ENCODE data around the gene SLC16A12. TPM values are rescaled to one million over a fixed set of nuclear protein-coding genes. Genes with fewer than 3 reads are reported as not detected.
"Not testable (repeated sequence)": the region's sequence is repeated elsewhere in the genome, so short reads cannot be mapped to it uniquely, and the experiment has no call there.

SLC16A12 gene
- total RNA-seq, 1 experiment from 2014 or later: 0.08 TPM

GRCh38 chr10:89549510-89549909 is 14.1 kb upstream of the SLC16A12 start:
- DNase-seq (ENCODE audit: low spot score): no peak

GRCh38 chr10:89548673-89549072 is 13.3 kb upstream of the SLC16A12 start:
- no peak for DNase-seq (ENCODE audit: low spot score)

DNA sequence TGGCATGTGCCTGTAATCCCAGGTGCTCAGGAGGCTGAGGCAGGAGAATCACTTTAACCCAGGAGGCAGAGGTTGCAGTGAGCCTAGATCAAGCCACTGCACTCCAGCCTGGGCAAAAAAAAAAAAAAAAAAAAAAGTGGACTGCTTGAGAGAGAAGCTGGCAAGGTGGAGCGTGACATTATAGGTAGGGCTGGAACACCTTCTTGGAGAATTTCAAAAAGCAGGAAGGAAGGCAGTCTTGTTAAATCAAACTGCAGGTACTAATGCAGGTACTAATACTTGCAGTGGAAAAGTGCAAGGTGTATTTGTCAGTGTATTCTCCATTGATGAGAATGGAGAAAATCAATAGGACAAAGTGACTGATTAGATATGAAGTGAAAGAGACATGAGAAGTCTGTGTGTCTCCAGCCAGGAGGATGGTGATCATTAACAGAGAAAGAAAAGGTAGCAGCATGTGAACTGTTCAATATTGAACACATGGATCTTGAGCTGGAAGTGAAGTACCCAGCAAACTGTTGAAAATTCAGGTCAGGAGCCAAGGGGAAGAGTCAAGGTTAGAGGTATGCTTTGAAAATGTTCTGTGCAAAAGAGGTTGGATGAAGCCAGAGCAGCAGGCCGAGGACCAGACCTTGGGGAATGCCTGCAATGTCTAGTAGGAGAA is 12.6 kb upstream of the SLC16A12 start:
- DNase-seq (ENCODE audit: low spot score): no peak

- not testable (repeated sequence) for DNase-seq (ENCODE audit: low spot score)
Observed at GRCh38 chr10:89546651-89547050, 11.3 kb upstream of the SLC16A12 start.

- no peak for DNase-seq (ENCODE audit: low spot score)
Observed at GRCh38 chr10:89543841-89544240, 8.4 kb upstream of the SLC16A12 start.

DNA sequence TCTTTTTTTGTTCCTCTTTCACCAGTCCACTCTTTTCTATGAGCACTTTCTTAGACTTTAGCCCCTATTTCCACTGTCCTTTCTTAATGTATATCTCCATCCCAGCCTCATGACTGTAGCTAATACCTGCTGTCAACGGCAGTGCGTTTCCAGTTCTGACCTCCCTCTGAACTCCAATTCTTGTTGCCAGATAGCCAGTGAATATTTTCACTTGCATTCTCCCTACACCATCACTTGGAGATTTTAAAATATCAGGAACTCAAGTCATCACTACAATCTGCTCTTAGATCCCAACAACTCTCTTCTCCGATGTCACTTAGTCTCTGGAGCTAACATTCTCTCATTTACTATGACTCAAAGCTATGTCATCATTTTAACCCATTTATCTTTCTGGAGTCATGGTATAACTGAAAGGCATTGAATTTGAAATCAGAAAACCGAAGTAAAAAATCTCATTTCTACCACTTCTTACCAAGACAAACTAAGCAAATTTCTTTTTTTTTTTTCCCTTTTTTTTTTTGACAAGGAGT is 5.1 kb upstream of the SLC16A12 start:
- DNase-seq (ENCODE audit: low spot score): no peak

- DNase-seq (ENCODE audit: low spot score): no peak
Observed at GRCh38 chr10:89537364-89537763, 2.0 kb upstream of the SLC16A12 start.

DNA sequence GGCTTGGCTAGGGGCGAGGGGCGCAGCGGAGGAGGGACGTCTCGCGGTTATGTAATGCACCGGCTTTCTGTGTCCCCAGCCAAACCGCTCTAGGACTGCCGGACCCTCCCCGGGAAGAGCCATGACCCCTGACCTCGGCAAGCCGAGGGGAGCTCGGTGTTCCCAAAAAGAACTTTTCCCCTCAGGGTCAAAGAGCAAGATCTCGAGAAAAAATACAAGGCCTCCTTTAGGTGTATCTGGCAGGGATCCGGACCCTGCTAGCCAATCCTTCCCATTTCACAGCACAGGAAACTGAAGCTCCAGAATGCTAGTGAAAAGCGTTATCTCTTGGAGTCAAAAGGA is 590 bp upstream of the SLC16A12 start:
- DNase-seq (ENCODE audit: low spot score): no peak

DNA sequence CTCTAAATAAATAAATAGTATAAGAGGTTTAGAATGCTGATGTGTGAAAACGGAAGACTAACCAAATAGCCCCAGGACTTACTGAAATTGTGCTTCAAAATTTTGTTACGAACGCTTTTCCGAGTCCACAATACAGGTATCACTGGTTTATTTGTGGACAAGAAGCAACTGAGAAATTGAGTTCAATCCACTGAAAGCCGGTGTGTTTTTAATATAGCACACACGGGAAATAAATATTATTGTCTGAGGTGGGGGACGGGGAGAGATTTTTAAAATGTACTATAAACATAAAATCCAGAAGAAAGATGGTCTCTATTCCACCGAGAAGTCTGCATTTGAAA is 598 bp downstream of the SLC16A12 start:
- DNase-seq (ENCODE audit: low spot score): no peak

GRCh38 chr10:89532476-89532875 is 2.9 kb downstream of the SLC16A12 start:
- DNase-seq (ENCODE audit: low spot score): no peak

GRCh38 chr10:89531359-89531758 is 4.0 kb downstream of the SLC16A12 start:
- no peak for DNase-seq (ENCODE audit: low spot score)

GRCh38 chr10:89529711-89530110 is 5.7 kb downstream of the SLC16A12 start:
- DNase-seq (ENCODE audit: low spot score): not testable (repeated sequence)

DNA sequence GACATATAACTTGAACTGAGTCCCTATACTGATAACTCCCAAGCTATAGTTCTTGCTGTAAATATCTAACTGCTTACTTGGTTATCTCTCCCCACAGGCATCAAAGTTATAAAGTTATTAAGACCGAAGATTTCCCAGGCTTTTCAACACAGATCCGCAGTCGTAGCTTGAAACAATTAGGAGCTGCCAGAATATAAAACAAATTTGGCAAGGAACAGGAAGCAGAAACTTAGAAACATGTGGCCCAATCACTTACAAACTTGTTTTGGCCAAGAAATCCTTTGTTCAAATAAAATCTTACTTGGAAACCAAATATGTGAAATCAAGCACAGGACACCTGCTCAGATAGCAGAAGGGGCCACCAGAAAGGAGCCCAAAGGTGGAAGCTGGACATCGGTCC is 9.0 kb downstream of the SLC16A12 start:
- DNase-seq (ENCODE audit: low spot score): no peak

- DNase-seq (ENCODE audit: low spot score): no peak
Observed at GRCh38 chr10:89525556-89525955, 9.8 kb downstream of the SLC16A12 start.

DNA sequence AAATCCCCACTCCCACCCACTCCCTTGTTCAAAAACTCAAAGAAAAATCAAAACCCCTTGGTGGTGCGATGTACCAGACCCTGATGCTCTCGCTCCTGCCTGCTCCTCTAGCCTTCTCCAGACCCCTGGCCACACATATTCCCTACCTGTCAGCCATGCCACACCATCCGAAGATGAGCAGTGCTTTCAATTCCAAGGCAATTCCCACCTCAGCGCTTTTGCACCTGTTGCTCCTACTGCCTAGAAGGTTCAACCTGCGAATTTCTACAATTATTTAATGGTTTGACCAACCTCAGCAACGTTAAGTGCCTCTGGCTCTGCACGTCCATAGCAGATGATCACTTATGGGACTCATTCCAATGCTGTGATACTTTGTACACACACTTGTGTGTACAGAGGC is 11.1 kb downstream of the SLC16A12 start:
- DNase-seq (ENCODE audit: low spot score): no peak

GRCh38 chr10:89523274-89523673 is 12.1 kb downstream of the SLC16A12 start:
- no peak for DNase-seq (ENCODE audit: low spot score)

DNA sequence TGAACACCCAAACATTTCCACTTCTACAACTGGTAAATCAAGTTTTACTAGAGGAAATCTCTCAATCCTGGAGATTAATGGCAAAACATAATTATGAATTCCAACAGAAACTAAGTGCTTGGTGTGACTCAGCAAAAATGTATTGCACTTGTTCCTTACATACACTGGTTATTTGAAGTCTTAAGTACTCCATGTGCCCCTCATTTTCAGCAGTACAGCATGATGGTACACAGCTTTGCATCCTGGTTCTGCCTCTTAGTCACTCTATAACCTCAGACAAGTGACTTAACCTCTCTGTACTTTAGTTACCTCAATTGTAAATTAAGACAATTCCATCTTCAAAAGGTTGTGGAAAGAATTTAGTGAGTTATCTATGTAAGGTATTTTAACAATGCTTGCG is 12.9 kb downstream of the SLC16A12 start:
- no peak for DNase-seq (ENCODE audit: low spot score)

DNA sequence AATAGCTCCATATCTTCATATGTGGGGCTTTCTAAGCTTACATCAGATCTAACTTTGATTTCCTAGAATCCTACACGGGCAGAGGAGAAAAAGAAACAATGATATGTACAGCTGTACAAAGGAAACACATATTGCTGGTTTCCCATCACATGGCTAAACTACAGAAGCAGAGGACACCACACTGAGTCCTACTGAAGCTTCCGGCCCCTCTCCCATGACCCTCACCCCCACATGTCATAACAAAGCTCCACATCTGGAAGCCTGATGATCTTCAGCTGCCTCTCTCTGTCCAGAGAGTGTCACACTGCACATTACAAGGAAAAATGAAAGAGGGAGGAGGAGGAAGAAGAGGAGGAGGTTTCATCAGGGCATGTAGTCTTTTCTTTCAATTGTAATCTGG is 14.0 kb downstream of the SLC16A12 start:
- DNase-seq (ENCODE audit: low spot score): no peak

GRCh38 chr10:89520706-89521105 is 14.7 kb downstream of the SLC16A12 start:
- no peak for DNase-seq (ENCODE audit: low spot score)

DNA sequence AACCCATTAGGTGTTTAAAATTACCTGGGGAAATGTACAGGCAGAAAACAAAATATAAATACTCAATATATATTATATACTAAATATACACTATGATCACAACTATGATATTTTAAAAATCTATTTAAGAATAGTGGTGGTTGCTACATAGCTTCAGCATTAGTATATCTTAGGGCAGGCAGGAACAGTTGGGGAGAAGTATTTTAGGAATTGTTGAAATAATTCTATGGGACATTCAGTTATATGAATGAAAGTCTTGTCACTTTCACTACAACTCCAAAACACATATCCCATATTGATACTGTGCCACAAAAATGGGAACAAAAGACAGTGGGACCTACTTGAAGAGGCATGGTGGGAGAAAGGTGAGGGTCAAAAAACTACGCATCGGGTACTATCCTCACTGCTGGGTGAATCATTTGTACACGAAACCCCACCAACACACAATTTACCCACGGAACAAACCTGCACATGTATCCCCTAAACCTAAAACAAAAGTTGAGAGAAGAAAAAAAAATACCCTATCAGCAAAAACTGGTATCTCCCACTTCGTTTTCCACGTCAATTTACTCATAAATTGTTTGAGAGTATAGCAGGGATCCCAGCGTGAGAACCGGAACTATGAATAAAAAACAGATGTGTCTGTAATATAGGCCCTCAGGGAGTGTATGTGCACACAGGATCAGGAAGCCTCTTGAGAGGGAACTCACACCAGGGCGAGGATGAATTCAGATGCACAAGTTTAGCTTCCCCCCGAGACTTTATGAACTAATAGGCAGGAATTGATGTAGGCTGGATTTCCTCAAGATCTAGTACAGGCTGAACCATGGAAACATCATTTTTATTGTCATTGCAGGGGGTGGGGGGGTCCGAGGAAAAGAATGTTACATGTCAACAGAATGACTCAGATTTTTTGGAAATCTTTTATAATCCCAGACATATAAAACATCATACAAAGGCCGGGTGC is 16.2 kb downstream of the SLC16A12 start:
- DNase-seq (ENCODE audit: low spot score): no peak

DNA sequence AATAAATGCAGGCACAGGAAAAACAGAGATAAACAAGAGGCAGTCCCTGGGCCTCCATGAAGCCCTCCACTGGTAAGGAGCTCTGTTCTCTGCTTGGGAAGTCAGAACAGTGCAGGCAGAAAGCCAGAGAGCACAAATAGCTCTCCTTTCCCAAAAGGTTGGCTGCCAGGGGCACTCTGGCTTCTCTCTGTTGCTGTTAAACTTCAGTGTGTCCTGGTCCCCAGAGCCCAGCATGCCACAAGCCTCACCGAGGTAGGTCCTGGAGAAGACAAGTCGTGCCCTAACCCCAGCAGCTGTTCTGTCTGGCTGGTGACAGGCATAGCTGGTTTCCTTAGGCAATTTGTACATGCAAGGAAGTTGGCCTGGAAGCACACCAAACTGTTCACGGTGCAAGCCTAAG is 17.3 kb downstream of the SLC16A12 start:
- peak; percentile 12 for DNase-seq (ENCODE audit: low spot score)

DNA sequence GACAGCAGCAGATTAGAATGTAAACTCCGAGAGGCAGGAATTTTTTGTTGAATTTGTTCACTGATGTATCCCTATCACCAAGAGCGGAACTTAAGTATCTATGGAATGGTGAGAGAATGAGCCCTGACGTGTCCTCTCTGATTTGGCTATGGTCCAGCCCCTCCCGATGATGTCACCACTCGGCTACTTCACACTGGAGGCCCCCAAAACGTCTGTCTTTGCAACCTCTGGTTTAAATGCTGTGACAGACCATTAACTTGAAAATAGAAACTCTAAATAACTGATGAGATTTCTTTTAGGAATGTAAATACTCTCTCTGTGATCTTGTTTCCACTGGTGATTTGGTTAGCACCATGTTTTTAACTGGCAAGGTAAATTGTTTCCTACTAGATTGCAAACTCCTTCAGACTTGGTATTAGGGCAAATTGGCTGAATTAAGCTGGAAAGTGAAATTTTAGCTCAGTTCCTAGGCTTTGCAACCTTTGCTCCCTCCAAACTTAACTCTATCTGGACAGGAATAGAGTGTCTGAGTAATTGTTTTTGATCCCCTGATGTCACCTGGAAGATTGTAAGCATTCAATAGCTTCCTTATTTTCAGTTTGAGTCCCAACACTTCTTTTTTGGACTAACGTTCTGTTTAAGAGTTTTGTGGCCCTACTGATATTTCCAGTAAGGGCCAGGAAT is 19.1 kb downstream of the SLC16A12 start:
- DNase-seq (ENCODE audit: low spot score): peak; percentile 76

Data from H4 (cell line).